Stimulated activated CD8-positive, alpha-beta memory T cell treated with anti-CD3 and anti-CD28 coated beads, Interleukin-2, amount 100 ng/mL, for 48 hours (primary cell): ENCODE data around the gene PEX3.
"Not testable (repeated sequence)": the region's sequence is repeated elsewhere in the genome, so short reads cannot be mapped to it uniquely, and the experiment has no call there.

Experiments
- DNase-seq, 2 donors: peaks; one replicate each; pipeline ENCODE4 v3.0.0-alpha.2; 2020; ENCODE audit warnings: low read depth in 2 of 2

The PEX3 gene

GRCh38 chr6:143450453-143451371 lies at the start of gene PEX3, which contains the start of gene ADAT2:
TSS of gene PEX3 (plus strand) at chr6:143450805. CDS start at chr6:143451043, 238 bp downstream.
TSS of gene ADAT2 (minus strand) at chr6:143450695. CDS start at chr6:143450658, 37 bp downstream.
- DNase-seq, result peak; percentile 84 to 91

DNA sequence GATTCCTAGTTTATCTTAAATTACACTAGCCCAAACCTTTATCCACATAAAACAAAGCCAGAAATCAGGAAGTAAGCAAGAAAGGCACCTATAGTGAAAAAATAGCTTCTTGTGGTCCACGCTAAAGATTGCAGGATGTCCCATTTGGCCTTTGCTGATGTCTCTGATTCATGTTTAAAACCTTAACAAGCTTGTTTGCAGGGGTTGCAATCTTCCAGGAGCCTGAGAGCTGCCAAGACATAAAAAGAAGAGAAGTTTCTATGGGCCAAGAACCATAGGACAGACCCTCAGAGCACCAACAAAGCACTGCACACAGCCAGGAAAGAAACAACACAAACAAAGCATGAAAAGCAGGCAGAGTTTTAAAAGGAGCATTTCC lies 49.5 kb upstream of the PEX3 start:
- DNase-seq, result no peak

DNA sequence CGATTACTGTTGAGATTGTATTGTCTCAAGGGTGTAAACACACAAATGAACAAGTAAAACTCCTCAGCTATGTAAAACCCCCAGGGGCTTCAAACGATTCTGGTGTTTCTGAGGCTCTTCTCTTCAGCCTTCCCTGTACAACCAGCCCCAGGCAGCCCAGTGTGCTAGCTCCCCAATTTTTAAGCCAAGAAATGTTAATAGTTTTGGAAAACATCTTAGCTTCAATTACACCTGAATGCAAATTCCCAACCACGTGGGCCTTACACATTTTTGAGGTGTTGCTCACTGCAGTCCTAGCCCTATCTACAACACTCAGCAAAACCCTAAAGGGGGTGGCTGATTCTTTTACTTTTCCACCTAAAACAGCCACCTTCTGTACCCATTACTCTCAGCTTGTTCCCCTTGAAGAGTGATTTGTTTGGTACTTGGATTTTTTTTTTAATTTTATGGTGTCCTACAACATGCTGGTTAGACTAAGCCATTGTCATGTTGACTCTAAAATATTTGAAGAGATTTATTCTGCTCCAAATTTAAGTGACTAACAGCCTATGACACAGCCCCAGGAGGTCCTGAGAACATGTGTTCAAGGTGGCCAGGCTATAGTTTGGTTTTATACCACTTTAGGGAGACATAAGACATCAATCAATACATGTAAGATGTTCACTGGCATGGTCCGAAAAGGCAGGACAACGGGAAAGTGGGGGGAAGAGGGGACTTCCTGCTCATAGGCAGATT lies 48.8 kb upstream of the PEX3 start:
- no peak for DNase-seq

GRCh38 chr6:143402721-143403336 lies 47.8 kb upstream of the PEX3 start:
- DNase-seq, result no peak

- no peak for DNase-seq
These were observed 45.0 kb upstream of the PEX3 start for GRCh38 chr6:143405373-143406154.

- DNase-seq, result no peak
These were observed 43.9 kb upstream of the PEX3 start for GRCh38 chr6:143406673-143407072.

DNA sequence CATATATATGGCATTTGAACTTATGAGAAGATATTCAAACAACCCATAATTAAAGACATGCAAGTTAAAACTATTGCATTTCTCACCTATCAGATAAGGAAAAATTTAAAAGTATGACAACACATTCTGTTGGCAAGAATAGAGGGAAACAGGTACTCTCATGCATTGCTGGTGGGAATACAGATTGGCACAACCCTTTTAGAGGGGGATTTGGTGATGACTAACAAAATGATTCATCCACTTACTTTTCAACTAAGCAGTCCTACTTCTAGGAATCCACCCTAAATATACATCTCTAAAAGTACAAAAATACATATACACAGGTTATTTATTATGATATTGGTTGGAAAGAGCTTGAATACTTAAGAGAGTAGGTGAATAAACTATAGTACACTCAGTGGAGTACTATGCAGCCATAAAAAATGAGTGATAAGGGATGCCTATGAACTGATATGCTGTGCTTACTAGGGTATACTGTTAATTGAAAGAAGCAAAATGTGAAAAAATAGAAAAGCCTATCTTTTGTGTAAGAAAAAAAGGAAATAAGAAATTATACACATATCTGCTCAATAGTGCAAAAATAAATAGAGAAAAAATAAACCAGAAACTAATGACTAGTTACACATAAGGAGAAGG lies 42.3 kb upstream of the PEX3 start:
- no peak for DNase-seq

DNA sequence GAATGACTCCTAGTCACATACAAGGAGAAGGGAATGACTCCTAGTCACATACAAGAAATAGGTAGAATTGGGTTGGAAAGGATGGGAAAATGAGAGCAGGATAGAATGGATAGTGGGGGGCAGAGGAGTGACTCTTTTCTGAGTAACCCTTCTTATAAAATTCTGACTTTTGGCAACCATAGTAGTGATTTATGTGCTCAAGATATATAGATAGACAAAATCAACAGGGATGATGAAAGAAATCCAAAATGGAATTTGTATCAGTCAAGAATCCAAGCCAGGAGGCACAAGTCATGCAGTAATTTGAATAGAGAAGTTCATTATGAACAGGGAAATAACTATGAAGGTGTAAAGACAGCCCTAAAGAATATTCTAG lies 41.8 kb upstream of the PEX3 start:
- no peak for DNase-seq

DNA sequence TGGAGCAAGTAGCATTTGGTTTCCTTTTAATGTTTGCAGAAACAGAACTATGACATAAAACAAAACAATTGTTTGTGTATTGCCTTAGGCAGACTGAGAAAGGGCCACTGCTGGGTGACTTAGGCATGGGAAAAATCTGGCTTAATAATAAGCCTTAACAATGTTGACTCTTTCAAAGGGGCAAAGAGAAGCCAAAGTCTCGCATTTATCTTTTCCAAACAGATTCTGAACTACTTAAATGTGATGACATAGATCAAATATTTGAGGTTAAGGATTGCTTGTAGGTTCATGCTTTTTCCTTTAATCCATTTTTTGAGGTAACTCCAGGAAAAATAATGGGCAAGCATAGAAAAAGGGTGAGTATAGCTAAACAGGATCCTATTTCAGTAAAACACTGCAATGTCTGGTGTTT lies 39.7 kb upstream of the PEX3 start:
- DNase-seq, result no peak

DNA sequence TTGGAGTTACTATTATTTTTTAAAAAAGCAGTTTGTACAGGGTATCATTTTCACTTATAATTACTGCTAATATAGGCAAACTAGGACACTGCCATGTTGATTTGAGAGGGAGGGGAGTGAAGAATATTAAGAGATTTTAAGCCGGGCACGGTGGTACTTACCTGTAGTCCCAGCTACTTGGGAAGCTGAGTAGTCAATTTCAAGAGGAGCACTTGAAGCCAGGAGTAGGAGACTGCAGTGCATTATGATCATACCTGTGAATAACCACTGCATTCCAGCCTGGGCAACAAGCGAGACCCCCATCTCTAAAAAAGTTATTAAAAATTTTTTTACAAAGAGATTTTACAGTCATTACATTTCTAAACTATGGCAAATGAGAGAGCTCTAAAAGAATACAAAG lies 35.8 kb upstream of the PEX3 start:
- DNase-seq, result no peak

GRCh38 chr6:143419526-143419925 lies 31.1 kb upstream of the PEX3 start:
- no peak for DNase-seq

- DNase-seq, result no peak
These were observed 24.6 kb upstream of the PEX3 start for GRCh38 chr6:143426026-143426425.

DNA sequence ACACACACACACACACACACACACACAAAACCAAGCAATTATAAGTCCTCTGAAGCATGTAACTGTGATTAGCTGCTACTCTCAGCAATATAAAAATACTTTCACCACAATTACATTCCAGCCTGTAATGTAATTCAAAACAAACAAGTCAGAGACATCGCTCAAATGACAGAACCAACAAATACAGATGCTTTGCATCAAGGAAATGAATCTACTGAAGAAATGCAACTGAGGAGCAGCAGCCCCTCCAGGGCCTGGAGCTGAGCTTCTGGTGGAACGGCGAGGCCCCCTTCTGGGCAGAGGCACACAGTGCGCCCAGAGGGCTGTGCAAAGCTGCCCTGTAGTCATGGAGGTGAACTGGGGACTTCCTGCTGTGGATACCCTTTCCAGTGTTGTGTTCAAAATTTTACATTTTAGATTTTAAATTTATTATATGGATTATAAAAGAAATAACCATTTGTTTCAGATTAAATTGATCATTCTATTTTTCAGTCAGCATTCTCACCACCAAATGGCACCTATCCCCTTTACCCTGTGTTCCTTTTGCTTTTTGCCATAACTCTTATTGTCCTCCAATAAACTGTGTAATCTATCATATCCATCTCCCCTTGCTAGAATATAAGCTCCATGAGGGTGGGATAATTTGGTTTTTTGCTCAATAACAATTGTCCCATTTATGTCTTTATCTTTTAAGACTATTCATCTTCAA lies 23.3 kb upstream of the PEX3 start:
- DNase-seq, result peak; percentile 51 to 53

GRCh38 chr6:143429970-143430369 lies 20.6 kb upstream of the PEX3 start:
- no peak for DNase-seq

DNA sequence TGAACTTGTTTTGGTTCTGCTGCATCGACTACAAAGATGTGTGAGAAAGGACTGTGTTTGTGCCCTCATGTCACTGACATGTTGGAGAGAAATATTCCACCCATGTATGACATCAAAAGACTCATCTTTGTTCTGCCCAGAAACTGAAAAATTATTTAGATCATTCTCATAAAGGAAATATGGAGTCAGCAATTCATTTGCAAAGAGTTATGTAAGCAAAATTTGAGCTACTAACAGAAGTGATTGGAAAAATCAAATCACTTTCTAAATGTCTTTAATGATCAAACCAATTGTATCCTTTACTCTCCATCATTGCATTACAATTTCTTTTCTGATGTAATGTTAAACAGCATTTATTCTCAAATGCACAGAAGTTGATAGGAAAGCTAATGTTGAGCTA lies 19.4 kb upstream of the PEX3 start:
- no peak for DNase-seq

DNA sequence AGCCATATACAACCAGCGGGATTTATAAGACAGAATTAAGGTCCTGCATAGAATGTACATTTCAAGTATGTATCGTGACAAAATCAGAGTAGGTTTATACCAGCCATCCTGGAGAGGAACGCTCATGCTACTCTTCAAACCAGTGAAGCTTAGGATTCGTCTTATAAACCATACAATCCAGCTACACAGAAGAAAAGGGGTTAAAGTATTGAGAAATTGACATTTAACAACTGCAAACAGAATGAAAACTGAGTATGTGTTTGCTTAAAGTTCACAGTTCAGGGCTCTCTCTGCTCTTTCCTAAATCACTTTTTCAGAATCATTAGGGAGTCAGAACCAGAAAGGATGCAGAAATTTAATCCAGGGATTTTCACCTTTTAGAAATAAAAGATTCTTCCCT lies 18.0 kb upstream of the PEX3 start:
- no peak for DNase-seq

GRCh38 chr6:143441010-143441409 lies 9.6 kb upstream of the PEX3 start:
- DNase-seq, result no peak

- DNase-seq, result no peak
These were observed 8.7 kb upstream of the PEX3 start for GRCh38 chr6:143441680-143442545.

GRCh38 chr6:143443096-143443495 lies 7.5 kb upstream of the PEX3 start:
- no peak for DNase-seq

DNA sequence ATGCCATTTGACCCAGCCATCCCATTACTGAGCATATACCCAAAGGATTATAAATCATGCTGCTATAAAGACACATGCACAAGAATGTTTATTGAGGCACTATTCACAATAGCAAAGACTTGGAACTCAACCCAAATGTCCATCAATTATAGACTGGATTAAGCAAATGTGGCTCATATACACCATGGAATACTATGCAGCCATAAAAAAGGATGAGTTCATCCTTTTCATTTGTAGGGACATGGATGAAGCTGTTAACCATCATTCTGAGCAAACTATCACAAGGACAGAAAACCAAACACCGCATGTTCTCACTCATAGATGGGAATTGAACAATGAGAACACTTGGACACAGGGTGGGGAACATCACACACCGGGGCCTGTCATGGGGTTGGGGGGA lies 2.7 kb upstream of the PEX3 start:
- DNase-seq, result not testable (repeated sequence)
